Activated T-helper 1 cell treated with anti-CD3 and anti-CD28 coated beads, Interleukin-12 subunit alpha, Interleukin-12 subunit beta, Interleukin-2, Interleukin-4 antibody, amounts not matched to agents 30 ng/mL and 10 ng/mL and 1 ng/mL, durations not matched to agents 14 hours and 24 hours and 36 hours (primary cell): ENCODE measurements around the gene HGS. TPM values are rescaled to one million over a fixed set of nuclear protein-coding genes. Genes with fewer than 3 reads are reported as not detected.

Experiments used
- DNase-seq: peaks from one replicate; pipeline ENCODE4 v3.0.0; 2021; ENCODE audit warnings: low spot score
- H3K27ac Mint-ChIP-seq: one replicate; pipeline ENCODE4 v1.8.0; 2021; ENCODE audit warnings: mild to moderate bottlenecking, mixed read lengths
- H3K27me3 Mint-ChIP-seq: one replicate; pipeline ENCODE4 v1.8.0; 2022; ENCODE audit warnings: mild to moderate bottlenecking, moderate library complexity, mixed read lengths; ENCODE audit not compliant: insufficient read depth
- H3K36me3 Mint-ChIP-seq: one replicate; pipeline ENCODE4 v1.8.0; 2021; ENCODE audit warnings: low read depth, mixed read lengths
- H3K4me1 Mint-ChIP-seq: one replicate; pipeline ENCODE4 v1.8.0; 2021; ENCODE audit warnings: low read depth, mixed read lengths
- H3K4me3 Mint-ChIP-seq: one replicate; pipeline ENCODE4 v1.8.0; 2021; ENCODE audit warnings: mild to moderate bottlenecking, moderate library complexity, mixed read lengths
- H3K9me3 Mint-ChIP-seq: one replicate; pipeline ENCODE4 v1.8.0; 2021; ENCODE audit warnings: mixed read lengths
- intact Hi-C: fragments of 100-400 bp; cut with micrococcal nuclease; formaldehyde crosslinking; loops from one replicate; pipeline ENCODE4 v1.15.1; 2024
- total RNA-seq: library from RNA; stranded (reverse); gene quantifications from 2 replicates; pipeline ENCODE4 v1.2.3, GENCODE V29; 2022

HGS gene
- total RNA-seq, 1 donor from 2014 or later, result 144 TPM

DNA sequence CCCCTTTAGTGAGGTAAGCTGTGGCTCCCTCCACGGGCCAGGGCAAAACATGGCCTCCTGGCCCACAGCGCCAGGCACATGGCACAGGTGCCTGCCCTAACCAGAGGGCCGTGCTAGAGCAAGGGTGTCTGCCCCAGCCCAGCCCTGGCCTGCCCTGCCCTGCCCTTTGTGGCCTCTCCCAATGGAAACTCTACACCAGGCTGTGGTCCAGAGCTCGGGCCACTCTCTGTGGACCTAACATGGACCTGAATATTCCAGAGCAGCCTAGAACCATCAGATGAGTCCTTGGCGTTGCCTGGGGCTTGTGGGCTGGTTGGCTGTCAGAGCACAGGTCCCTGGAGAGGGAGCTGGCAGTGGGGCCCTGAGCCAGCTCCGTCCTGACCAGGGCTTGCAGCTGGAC, 11.4 kb downstream of the HGS start:
- Mint-ChIP-seq H3K4me1 (no peaks in the 10 kb centered on the region), H3K9me3 (no peaks in the 10 kb centered on the region), H3K27ac (no peak overlapping the region), H3K27me3 (no peaks in the 10 kb centered on the region), H3K4me3 (no peak overlapping the region), H3K36me3 (peaks cover 23% of the 10 kb centered on the region)
- intact Hi-C loops, result no loop called here
- DNase-seq, result no peak

DNA sequence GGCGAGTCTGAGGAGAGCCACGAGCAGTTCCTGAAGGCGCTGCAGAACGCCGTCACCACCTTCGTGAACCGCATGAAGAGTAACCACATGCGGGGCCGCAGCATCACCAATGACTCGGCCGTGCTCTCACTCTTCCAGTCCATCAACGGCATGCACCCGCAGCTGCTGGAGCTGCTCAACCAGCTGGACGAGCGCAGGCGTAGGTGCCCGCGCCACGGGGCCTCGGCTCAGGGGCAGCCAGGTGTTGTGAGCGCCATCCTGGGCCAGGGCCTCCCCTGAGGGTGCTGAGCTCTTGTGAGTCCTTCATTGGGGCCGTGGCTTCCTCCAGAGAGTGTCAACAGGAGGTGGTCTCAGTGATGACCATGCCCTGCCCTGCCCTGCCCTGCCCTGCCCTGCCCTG, 12.0 kb downstream of the HGS start:
- no peak for DNase-seq
- H3K36me3 Mint-ChIP-seq, result peaks cover 23% of the 10 kb centered on the region
- no peak overlapping the region for H3K27ac Mint-ChIP-seq
- no peak overlapping the region for H3K4me3 Mint-ChIP-seq
- H3K27me3 Mint-ChIP-seq, result no peaks in the 10 kb centered on the region
- H3K4me1 Mint-ChIP-seq, result no peaks in the 10 kb centered on the region
- H3K9me3 Mint-ChIP-seq, result no peaks in the 10 kb centered on the region
- intact Hi-C loops, result no loop called here

DNA sequence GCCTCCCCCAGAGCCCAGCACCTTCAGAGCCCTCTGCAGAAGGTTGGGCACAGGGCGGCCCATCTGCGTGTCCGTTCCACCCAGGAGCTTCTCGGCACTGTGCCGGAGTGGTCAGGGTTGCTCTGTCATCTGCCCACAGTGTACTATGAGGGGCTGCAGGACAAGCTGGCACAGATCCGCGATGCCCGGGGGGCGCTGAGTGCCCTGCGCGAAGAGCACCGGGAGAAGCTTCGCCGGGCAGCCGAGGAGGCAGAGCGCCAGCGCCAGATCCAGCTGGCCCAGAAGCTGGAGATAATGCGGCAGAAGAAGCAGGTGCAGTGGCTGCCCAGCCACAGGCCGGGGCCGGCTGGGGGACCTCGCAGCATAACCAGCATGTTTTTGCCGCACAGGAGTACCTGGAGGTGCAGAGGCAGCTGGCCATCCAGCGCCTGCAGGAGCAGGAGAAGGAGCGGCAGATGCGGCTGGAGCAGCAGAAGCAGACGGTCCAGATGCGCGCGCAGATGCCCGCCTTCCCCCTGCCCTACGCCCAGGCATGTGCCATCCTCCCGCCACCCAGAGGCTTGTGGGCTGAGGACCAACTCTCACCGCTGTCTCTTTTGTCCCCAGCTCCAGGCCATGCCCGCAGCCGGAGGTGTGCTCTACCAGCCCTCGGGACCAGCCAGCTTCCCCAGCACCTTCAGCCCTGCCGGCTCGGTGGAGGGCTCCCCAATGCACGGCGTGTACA, 12.6 kb downstream of the HGS start:
- no peak for DNase-seq
- Mint-ChIP-seq H3K9me3 (no peaks in the 10 kb centered on the region), H3K27ac (no peak overlapping the region), H3K27me3 (no peaks in the 10 kb centered on the region), H3K4me3 (no peak overlapping the region), H3K4me1 (no peaks in the 10 kb centered on the region), H3K36me3 (peaks cover 27% of the 10 kb centered on the region)
- intact Hi-C loops, result no loop called here

DNA sequence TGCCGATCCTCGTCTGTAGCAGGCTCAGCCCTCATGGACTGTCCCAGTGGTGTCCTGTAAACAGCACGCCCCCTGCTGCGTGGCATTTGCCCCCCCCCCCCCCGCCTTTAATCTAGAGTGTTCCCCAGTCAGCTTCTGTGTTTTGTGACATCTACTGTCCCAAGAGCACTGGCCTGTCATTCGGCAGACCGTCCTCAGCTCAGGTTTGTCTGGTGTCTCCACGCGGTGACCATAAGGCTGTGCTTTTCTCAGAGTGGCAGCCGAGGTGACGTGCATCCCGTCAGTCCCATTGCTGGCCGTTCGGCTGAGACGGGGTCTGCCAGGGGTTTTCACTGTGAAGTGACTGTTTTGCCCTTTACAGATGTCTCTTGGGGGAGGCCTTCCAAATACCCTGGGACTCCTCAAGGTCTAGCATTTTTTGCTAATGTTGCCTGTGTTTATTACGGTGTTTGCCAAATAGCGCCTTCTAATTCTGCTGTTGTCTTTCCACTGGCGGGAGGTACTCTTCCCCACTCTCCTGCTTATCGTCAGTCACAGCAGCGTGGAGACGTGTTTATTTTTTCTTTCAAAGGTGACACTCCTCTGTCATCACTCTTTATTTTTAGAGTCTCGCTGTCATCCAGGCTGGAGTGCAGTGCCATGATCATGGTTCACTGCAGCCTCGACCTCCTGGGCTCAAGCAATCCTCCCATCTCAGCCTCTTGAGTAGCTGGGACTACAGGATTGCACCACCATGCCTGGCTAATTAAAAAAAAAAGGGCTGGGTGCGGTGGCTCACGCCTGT, 13.6 kb downstream of the HGS start:
- peak overlapping the region; percentile 29 for H3K27ac Mint-ChIP-seq
- no peak overlapping the region for H3K4me3 Mint-ChIP-seq
- H3K27me3 Mint-ChIP-seq, result no peaks in the 10 kb centered on the region
- peaks cover 31% of the 10 kb centered on the region for H3K36me3 Mint-ChIP-seq
- no peak for DNase-seq
- no peaks in the 10 kb centered on the region for H3K9me3 Mint-ChIP-seq
- intact Hi-C loops, result no loop called here
- peaks cover 5% of the 10 kb centered on the region for H3K4me1 Mint-ChIP-seq

DNA sequence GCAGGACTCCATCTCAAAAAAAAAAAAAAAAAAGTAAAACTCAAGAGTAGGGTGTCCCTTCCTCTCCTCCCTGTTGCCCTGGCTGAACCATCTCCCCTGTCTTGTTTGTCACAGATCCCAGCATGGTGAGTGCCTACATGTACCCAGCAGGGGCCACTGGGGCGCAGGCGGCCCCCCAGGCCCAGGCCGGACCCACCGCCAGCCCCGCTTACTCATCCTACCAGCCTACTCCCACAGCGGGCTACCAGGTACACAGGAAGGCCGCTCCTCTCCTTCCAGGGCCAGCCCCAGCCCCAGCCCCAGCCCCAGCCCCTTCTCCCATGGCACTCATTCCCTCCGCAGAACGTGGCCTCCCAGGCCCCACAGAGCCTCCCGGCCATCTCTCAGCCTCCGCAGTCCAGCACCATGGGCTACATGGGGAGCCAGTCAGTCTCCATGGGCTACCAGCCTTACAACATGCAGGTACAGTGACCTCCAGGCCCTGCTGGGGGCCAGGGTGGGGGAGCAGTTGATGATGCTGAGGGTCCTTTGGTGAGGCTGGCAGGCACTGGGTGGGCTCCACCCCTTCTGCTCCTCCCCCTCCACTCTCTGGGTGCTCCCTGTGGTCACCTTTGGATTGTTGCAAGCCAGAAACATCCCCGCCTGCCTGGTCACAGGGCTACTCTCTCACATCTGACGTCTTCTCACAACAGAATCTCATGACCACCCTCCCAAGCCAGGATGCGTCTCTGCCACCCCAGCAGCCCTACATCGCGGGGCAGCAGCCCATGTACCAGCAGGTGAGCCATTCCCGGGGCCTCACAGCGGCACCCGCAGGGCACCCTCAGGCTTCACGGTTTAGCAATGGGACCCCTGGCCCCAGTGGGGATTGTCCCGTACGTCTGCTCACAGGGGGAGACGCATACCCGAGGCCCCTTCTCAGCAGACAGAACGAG, 16.8 kb downstream of the HGS start:
- H3K27ac Mint-ChIP-seq, result peak overlapping the region; percentile 70
- peaks cover 15% of the 10 kb centered on the region for H3K4me1 Mint-ChIP-seq
- H3K4me3 Mint-ChIP-seq, result peak overlapping the region; percentile 60
- DNase-seq, result no peak
- no peaks in the 10 kb centered on the region for H3K9me3 Mint-ChIP-seq
- H3K27me3 Mint-ChIP-seq, result no peaks in the 10 kb centered on the region
- H3K36me3 Mint-ChIP-seq, result peaks cover 42% of the 10 kb centered on the region
- intact Hi-C loops, result no loop called here

DNA sequence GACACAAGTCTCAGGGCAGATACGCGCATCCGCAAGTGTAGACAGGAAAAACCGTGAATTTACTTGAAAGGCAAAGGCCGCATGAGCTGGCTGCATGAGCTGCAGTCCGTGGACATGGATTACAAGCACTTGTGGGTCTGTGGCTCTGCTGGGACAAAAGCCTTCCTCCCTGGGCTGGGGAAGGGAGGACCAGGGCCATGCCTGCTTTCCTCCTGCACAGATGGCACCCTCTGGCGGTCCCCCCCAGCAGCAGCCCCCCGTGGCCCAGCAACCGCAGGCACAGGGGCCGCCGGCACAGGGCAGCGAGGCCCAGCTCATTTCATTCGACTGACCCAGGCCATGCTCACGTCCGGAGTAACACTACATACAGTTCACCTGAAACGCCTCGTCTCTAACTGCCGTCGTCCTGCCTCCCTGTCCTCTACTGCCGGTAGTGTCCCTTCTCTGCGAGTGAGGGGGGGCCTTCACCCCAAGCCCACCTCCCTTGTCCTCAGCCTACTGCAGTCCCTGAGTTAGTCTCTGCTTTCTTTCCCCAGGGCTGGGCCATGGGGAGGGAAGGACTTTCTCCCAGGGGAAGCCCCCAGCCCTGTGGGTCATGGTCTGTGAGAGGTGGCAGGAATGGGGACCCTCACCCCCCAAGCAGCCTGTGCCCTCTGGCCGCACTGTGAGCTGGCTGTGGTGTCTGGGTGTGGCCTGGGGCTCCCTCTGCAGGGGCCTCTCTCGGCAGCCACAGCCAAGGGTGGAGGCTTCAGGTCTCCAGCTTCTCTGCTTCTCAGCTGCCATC, 17.7 kb downstream of the HGS start:
- intact Hi-C loops, result loop anchor here (2.0 kb wide), 2 partner anchors 65 to 149 kb away; partner anchors contain the start of genes FAAP100, NPLOC4 and TSPAN10
- Mint-ChIP-seq H3K36me3 (peaks cover 50% of the 10 kb centered on the region), H3K27ac (peak overlapping the region; percentile 55), H3K9me3 (no peaks in the 10 kb centered on the region), H3K4me3 (peak overlapping the region; percentile 98), H3K4me1 (peaks cover 18% of the 10 kb centered on the region), H3K27me3 (no peaks in the 10 kb centered on the region)
- no peak for DNase-seq

DNA sequence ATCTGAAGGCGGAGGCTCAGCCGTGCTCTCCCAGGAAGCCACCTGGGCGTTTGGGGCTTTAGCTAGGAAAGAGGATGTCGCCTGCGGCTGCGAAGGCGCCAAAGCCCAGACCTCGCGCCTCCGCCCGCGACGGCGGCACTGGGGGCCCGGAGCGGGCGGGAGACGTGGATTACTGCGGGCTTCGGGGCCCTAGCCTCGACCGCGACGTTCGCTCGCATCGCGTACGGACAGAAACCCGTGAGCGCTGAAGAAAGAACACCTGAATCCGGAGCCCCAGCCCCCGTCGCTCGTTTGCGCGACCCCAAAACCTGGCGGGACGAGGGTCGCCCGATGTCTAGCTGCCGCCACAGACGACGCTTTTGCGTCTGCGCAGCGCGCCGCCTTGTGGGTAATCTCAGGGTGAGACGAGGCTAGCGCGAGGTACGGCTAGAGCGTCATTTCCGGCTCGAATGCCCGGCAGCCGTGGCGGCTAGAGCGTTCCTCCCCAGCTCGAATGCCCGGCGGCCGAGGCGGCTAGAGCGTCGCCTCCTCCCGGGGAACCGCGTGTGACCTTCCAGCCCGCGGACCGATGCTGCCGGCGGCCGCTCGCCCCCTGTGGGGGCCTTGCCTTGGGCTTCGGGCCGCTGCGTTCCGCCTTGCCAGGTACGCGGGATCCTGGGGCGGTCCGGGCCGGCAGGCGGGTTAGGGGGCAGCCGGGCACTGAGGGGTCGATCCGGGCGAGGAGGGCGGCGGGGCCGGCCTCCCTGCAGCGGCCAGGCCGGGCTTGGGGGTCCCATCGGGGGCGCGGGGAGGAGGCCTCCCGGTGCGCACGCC, 19.3 kb downstream of the HGS start, which contains the start of gene MRPL12:
TSS of gene MRPL12 (plus strand) at position 434 of the 813 bp plus-strand sequence. CDS start at position 569, 135 bp downstream.
- Mint-ChIP-seq H3K9me3 (no peaks in the 10 kb centered on the region), H3K27me3 (no peaks in the 10 kb centered on the region), H3K4me3 (peak within 1 kb of the TSS; percentile 98), H3K4me1 (peaks cover 18% of the 10 kb centered on the region), H3K36me3 (peaks cover 51% of the 10 kb centered on the region), H3K27ac (peak within 1 kb of the TSS; percentile 97)
- intact Hi-C loops, result loop anchor here (1.0 to 2.0 kb wide), 6 partner anchors 9 to 157 kb away; partner anchors contain the start of genes ARL16, CCDC137, FAAP100 and NPLOC4
- DNase-seq, result peak; percentile 87

DNA sequence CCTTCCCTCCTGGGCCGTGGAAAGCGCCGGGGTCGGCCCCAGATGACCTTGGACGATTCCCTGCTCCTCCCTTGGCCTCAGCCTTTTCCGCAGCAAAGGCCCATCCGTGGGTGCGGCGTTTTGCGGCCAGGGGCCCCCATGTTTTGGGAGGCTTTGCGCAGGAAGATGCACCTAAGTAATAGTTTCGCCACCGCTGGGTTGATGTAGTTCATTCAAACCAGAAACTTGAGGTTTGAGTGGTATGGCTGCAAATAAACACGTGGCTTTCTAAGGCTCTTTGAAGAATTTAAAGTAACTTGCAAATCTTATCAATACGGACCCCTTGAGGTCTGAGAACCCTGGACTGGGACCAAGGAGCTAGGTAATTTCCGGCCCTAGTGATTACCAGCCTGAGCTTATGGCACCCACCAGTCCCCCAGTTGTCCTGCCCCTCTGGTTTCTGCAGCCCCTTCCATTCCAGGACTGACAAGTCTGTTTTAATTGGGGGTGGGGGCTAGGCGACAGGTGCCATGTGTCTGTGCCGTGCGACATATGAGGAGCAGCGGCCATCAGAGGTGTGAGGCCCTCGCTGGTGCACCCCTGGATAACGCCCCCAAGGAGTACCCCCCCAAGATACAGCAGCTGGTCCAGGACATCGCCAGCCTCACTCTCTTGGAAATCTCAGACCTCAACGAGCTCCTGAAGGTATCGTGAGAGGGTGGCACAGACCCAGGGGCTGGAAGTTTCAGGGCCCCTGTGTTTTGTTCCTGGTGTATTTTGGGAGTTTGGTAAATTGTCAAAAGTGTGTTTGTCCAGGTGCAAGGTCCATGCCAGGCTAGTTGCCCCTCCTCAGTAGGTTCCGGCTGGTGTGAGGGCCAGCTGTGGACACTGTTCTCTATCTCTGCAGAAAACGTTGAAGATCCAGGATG, 20.2 kb downstream of the HGS start:
- peak; percentile 16 for DNase-seq
- Mint-ChIP-seq H3K36me3 (peaks cover 48% of the 10 kb centered on the region), H3K9me3 (no peaks in the 10 kb centered on the region), H3K27ac (peak overlapping the region; percentile 73), H3K4me1 (peaks cover 18% of the 10 kb centered on the region), H3K27me3 (no peaks in the 10 kb centered on the region), H3K4me3 (peak overlapping the region; percentile 85)
- intact Hi-C loops, result loop anchor here (1.0 to 2.0 kb wide), 6 partner anchors 8 to 156 kb away; partner anchors contain the start of genes ARL16, CCDC137, FAAP100 and NPLOC4

DNA sequence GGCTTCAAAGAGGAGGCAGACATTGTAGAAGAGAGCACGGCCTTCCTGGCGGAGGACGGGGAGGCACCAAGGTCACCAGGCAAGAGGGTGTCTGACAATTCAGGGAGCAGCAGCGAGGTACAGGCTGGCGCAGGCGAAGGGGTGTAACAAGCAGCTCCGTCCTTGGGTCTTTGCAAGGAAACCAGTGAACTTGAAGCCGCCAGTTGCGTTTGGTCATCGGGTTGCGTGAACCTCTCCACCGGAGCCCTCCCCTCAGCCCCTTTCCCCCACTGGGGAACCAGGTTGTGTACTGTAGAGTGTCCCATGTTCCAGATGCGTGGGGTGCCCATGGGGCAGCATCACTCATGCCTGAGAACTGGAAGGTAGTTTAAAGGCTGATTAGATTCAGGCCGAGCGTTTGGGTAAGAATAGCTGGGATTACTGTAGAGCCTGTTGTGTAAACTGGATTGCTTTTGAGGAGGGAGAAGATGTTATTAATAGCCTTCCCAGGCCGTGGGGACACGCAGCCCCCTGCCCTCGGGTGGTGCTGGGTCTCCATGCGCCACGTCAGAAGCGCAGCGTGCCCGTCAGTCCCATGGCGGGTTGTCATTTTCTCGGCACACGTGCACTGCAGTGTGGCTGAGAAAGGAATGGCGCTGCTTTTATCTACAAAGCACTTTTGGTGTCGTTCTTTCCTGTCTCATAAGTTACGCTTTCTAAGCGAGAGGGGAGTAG, 21.9 kb downstream of the HGS start:
- peaks cover 49% of the 10 kb centered on the region for H3K36me3 Mint-ChIP-seq
- peaks cover 20% of the 10 kb centered on the region for H3K4me1 Mint-ChIP-seq
- H3K27ac Mint-ChIP-seq, result peak overlapping the region; percentile 23
- H3K9me3 Mint-ChIP-seq, result no peaks in the 10 kb centered on the region
- H3K4me3 Mint-ChIP-seq, result peak overlapping the region; percentile 54
- intact Hi-C loops, result no loop called here
- DNase-seq, result no peak
- H3K27me3 Mint-ChIP-seq, result no peaks in the 10 kb centered on the region

DNA sequence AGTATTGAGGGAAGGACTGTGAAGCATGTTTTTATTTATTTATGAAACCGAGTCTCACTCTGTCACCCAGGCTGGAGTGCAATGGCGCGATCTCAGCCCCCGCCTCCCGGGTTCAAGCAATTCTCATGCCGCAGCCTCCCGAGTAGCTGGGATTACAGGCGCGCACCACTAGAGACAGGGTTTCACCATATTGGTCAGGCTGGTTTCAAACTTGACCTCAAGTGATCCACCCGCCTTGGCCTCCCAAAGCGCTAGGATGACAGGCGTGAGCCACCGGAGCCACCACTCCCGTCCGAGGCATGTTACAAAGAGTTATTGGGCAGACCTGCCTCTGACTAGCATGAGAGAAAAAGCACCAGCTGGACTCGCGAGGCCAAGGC, 22.4 kb downstream of the HGS start:
- no peak overlapping the region for H3K27ac Mint-ChIP-seq
- no peaks in the 10 kb centered on the region for H3K27me3 Mint-ChIP-seq
- peak overlapping the region; percentile 54 for H3K4me3 Mint-ChIP-seq
- intact Hi-C loops, result no loop called here
- peaks cover 23% of the 10 kb centered on the region for H3K4me1 Mint-ChIP-seq
- peaks cover 46% of the 10 kb centered on the region for H3K36me3 Mint-ChIP-seq
- H3K9me3 Mint-ChIP-seq, result no peaks in the 10 kb centered on the region
- no peak for DNase-seq
